Stimulated activated CD4-positive, alpha-beta T cell treated with anti-CD3 and anti-CD28 coated beads, Interleukin-4, amount 100 ng/mL, for 4 hours (primary cell): ENCODE results near the gene CIART.
A peak's percentile ranks its signal among the peaks of the same experiment; 100 is the strongest.
"Not testable (repeated sequence)": the region's sequence is repeated elsewhere in the genome, so short reads cannot be mapped to it uniquely, and the experiment has no call there.

Source experiments
- DNase-seq, 2 experiments: peaks; one replicate each; pipeline ENCODE4 v3.0.0-alpha.2; 2020

CIART gene

DNA sequence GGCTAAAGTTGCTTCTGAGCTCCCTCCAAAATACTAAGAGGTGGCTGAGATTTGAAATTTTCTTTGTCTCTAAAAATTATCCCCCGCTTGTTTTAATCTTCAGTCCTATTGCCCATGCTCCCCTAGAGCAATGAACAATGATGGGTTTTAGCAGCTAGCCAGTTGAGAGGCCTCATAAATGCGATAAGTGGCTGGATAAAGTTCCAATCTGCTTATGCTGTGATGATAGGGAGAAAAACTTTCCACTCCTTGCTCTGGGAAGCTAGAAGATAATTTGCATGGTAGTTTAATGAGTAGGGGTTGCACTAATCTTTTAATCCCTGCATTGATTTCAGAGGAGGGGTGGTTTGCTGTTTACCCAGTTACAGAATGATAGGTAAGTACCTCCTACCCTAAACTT lies 29.4 kb downstream of the CIART start:
- no peak for DNase-seq

DNA sequence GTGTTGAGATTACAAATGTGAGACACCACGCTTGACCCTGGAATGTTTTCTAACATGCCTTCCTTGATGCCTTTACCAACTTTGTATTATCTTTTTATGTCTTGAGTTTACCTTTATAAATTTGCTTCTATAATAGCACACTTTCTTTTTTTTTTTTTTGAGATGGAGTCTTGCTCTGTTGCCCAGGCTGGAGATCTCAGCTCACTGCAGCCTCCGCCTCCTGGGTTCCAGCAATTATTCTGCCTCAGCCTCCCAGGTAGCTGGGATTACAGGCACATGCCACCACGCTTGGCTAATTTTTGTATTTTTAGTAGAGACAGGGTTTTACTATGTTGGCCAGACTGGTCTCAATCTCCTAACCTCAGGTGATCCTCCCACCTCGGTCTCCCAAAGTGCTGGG lies 32.3 kb downstream of the CIART start:
- not testable (repeated sequence) for DNase-seq

DNA sequence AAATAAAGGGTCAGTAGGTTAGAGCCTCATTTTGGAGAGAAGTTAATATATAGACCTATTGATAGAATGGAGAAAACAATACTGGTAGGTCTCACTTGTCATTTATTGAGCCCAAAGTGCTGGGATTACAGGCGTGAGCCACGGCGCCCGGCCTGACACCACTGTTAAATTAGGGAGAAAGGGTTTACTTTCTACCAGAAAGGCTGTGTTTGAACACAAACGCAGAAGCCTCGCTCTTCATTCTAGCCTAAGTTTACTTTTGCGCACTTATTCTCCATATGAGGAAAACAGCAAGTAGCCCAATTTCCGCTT lies 38.3 kb downstream of the CIART start:
- no peak for DNase-seq

DNA sequence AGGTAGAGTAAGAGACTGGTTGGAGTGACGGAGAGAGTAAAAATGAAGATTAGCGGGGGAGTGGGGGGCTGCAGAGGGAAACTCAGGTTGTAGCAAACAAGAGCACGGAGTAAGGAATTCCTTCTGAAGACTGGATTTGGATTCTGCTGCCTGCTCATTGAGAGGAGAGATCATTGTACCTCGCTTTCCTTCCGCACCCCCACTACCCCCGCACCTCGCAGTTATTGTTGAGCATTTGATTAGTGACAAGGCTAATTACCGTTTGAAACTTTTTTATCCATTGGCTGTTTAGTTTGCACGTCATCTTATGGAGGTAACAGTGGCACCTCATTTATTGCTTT lies 39.4 kb downstream of the CIART start:
- DNase-seq = peak in 1 of 2 experiments; percentile 7

DNA sequence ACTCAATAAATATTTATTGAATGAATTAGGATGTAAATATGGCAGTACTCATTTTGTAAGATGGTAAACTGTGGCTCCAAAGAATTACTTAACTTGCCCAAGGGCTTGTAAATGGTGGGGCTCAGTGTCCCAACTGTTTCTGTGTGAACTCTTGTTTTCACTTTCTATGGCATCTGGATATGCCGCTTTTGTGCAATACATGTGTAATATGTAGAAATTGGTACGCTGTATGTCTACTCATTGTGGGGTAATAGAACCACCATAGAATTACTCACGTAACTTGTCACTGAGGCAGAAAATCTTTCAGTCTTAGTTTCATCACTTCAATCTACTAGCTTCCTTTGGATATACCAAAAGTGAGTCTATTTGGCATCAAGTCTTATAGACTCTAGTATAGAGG lies 40.0 kb downstream of the CIART start:
- no peak for DNase-seq

DNA sequence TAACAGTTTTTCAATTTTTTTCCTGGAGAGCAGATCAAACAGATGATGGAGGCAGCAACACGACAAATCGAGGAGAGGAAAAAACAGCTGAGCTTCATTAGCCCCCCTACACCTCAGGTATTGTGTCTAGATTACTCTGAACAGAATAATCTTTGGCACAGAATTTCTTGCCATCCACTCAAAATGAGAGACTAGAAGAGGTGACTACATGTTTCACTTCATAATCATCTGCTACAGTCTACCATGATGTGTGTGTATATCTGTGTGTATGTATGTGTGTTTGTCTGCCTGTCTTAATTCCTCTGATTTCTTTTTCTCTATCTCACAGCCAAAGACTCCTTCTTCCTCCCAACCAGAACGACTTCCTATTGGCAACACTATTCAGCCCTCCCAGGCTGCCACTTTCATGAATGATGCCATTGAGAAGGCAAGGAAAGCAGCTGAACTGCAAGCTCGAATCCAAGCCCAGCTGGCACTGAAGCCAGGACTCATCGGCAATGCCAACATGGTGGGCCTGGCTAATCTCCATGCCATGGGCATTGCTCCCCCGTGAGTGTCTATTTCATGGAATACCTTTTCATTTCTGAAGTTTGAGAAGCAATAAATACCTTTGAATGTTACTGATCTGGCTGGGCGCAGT lies 50.4 kb downstream of the CIART start:
- DNase-seq = no peak
